ENCODE results near the gene PRR15L. TPM values are rescaled to one million over a fixed set of nuclear protein-coding genes. Genes with fewer than 3 reads are reported as not detected.

The PRR15L gene
- total and polyA plus RNA-seq, 2 of the 4 experiments (the other 2 are of a cell fraction) = not detected

DNA sequence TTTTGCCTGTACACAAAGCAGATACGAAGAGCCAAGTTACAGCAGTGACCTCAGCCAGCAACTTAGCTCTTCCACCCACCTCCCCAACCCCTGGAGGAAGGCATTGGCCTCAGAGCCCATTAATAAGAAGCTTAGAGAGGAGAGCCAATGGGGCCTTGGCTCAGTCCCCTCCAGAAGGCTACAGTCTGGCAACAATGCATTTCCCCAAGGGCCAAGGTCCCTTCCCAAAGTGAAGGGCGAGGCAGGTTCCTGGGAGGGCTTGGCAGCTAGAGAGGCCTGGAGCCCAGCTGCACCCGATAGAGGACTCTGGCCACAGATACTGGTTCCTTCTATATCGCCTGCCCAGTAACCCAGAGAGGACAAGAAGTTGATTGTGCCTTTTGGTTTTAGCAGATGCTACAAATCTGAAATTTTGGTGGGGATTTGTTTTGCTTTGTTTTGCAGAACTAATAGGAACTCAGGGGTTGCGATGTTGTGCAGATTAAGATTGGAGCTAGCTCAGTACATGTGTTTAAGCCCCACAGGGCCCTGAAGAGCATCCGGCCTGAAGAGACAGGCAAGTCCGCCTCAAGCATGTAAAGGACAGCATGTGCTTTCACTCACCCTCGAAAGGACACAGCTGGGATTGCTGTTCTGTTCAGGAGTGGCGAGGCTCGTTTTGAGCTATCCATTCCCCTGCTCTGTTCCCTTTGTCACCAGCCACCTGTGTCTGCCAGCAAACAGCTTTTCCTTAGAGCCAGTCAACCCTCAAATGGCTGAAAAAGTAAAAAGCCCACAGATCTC is 28.3 kb downstream of the PRR15L start:
- BruUV-seq (replicated peaks) = no TSS peak

More for the DNA sequence above, 28.3 kb downstream of the PRR15L start:
- no peak overlapping the region for H2BK5ac ChIP-seq (ENCODE audit: low read depth, low read length, poor library complexity, severe bottlenecking)
- TF ChIP-seq RAD21 (IDR thresholded peaks at IDR 0.05; ENCODE audit: low read length) (no peak), RFX5 (IDR thresholded peaks at IDR 0.05; ENCODE audit: low read depth, low read length) (no peak), POLR2A (IDR thresholded peaks at IDR 0.05; ENCODE audit: low read depth, low read length) (no peak), MXI1 (IDR thresholded peaks at IDR 0.05; ENCODE audit: borderline replicate concordance, low read depth, low read length) (no peak), MAZ (IDR thresholded peaks at IDR 0.05; ENCODE audit: borderline replicate concordance, low read depth, low read length) (no peak), SMC3 (IDR thresholded peaks at IDR 0.05; ENCODE audit: low read depth, low read length) (no peak), RCOR1 (IDR thresholded peaks at IDR 0.05; ENCODE audit: insufficient replicate concordance, low read length) (no peak), CHD1 (IDR thresholded peaks at IDR 0.05; ENCODE audit: low read depth, low read length) (no peak), BHLHE40 (IDR thresholded peaks at IDR 0.05; ENCODE audit: low read depth, low read length) (no peak)
- TF ChIP-seq, protein P1, sequence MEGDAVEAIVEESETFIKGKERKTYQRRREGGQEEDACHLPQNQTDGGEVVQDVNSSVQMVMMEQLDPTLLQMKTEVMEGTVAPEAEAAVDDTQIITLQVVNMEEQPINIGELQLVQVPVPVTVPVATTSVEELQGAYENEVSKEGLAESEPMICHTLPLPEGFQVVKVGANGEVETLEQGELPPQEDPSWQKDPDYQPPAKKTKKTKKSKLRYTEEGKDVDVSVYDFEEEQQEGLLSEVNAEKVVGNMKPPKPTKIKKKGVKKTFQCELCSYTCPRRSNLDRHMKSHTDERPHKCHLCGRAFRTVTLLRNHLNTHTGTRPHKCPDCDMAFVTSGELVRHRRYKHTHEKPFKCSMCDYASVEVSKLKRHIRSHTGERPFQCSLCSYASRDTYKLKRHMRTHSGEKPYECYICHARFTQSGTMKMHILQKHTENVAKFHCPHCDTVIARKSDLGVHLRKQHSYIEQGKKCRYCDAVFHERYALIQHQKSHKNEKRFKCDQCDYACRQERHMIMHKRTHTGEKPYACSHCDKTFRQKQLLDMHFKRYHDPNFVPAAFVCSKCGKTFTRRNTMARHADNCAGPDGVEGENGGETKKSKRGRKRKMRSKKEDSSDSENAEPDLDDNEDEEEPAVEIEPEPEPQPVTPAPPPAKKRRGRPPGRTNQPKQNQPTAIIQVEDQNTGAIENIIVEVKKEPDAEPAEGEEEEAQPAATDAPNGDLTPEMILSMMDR (conservative IDR thresholded peaks at IDR 0.05; ENCODE audit: low read depth, low read length) = no peak
- TF ChIP-seq, protein P2, sequence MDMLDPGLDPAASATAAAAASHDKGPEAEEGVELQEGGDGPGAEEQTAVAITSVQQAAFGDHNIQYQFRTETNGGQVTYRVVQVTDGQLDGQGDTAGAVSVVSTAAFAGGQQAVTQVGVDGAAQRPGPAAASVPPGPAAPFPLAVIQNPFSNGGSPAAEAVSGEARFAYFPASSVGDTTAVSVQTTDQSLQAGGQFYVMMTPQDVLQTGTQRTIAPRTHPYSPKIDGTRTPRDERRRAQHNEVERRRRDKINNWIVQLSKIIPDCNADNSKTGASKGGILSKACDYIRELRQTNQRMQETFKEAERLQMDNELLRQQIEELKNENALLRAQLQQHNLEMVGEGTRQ (IDR thresholded peaks at IDR 0.05; ENCODE audit: low read depth, low read length) = no peak
- no peak overlapping the region for H3K9ac ChIP-seq (ENCODE audit: low read depth, low read length)
- no peak for ATAC-seq (ENCODE audit: low read depth)
- H3K23ac ChIP-seq (ENCODE audit: low read depth, low read length) = no peak overlapping the region
- H3K27me3 ChIP-seq (ENCODE audit: control insufficient read depth, insufficient read depth, low read length) = no peaks in the 10 kb centered on the region
- no peak overlapping the region for H2AK9ac ChIP-seq (replicated peaks; ENCODE audit: low read depth, low read length, poor library complexity)
- H3K18ac ChIP-seq (ENCODE audit: low read depth, low read length) = no peak overlapping the region
- no peak overlapping the region for H2BK120ac ChIP-seq (ENCODE audit: low read depth, low read length)
- H3K4me1 ChIP-seq (ENCODE audit: control insufficient read depth, insufficient read depth, low read length) = no peaks in the 10 kb centered on the region
- H3K56ac ChIP-seq (ENCODE audit: extremely low read depth, insufficient read depth, low read length) = no peak overlapping the region
- H4K20me1 ChIP-seq (ENCODE audit: insufficient read depth, low read length) = no peaks in the 10 kb centered on the region; the same call in 1 of the 2 replicates
- H2BK20ac ChIP-seq (ENCODE audit: low read depth, low read length) = no peak overlapping the region
- WGBS, 2 experiments (ENCODE audit: extremely low coverage in 2 of 2, insufficient read length in 1 of 2) = 82% methylated on average over 4 of the region's 10 CpGs; no CpG with 5 or more reads in 1 of the 2 experiments
- no peaks in the 10 kb centered on the region for H3K79me1 ChIP-seq (ENCODE audit: low read depth in 1 of 2, low read length in 2 of 2)
- intact Hi-C loops (cut with micrococcal nuclease) = no loop called here
- no peaks in the 10 kb centered on the region for H3K9me3 ChIP-seq (ENCODE audit: control insufficient read depth, insufficient read depth, low read length)
- no peak overlapping the region for H2AK5ac ChIP-seq (ENCODE audit: low read depth, low read length)
- no peak overlapping the region for H2AFZ ChIP-seq (replicated peaks; ENCODE audit: low read length, poor library complexity)
- ChIA-PET CTCF (interaction anchor here (0.6 kb wide), 1 partner anchor 19 kb away, joined by 3 read pairs; no protein-coding TSS in a partner anchor), POLR2A (ENCODE audit: unreplicated experiment) (no interaction called here)
- H3K36me3 ChIP-seq (ENCODE audit: control insufficient read depth, insufficient read depth, low read length) = peaks cover 27% of the 10 kb centered on the region
- no peak overlapping the region for H3K4me3 ChIP-seq (ENCODE audit: insufficient read depth, low read depth, low read length)
- H2BK15ac ChIP-seq (ENCODE audit: low read depth, low read length) = no peak overlapping the region
- no peak overlapping the region for H3K4me2 ChIP-seq (ENCODE audit: low read depth, low read length)
- dilution Hi-C loops (cut with HindIII; ENCODE audit: low sequenced_read_pairs, unreplicated experiment) = no loop called here
- no peak for DNase-seq
- no peak overlapping the region for H3K14ac ChIP-seq (replicated peaks; ENCODE audit: low read depth, low read length)
- peaks cover 3% of the 10 kb centered on the region; the same call in 1 of the 2 replicates for H3K9me1 ChIP-seq (ENCODE audit: insufficient read depth, low read length)
- no peak overlapping the region for H3K27ac ChIP-seq (ENCODE audit: insufficient read depth, low read length)
- no peak overlapping the region for H4K8ac ChIP-seq (ENCODE audit: low read depth in 2 of 2, low read length in 2 of 2)
- no peak overlapping the region for H4K91ac ChIP-seq (ENCODE audit: insufficient read depth, low read depth, low read length)
- H3K4ac ChIP-seq (ENCODE audit: low read depth, low read length) = no peak overlapping the region
- in situ Hi-C loops (cut with MboI; ENCODE audit: low sequenced_read_pairs) = no loop called here
- no peak overlapping the region for H4K5ac ChIP-seq (ENCODE audit: low read depth, low read length)
